ENCODE measurements around the gene DGKI.

DNA sequence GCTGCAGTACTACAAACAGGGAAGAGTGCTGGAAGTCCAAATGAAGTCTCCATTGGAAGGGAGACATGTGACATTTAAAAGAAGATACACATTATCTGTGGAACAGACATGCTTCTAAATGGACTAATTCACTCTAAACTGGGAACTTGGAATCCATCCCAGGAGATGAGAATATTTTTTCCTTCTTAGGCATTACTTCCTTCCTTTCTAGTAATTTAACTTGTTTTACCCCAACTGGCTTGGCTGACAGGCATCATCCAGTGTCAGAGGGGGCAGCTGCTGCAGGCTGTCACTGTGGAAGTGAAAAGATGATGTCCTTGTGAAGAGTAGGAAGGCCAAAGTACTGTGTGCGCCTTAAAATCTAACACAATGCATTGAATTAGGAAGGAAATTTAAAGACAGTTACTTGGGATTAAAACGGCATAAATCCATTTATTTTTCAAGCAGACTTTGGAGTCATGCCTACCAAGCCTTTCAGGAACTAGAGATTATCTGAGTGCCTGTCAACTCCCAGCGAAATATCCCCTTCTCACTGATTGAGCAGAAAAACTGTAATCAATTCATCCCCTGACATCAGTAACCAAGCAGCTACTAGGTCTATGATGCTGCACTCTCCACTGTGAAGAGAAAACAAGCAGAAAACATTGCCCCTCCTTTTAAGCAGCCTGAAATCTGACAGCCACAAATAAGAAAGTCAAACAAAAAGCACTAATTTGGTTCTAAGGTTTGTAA, 161.2 kb downstream of the DGKI start:
- TF ChIP-seq, protein P1, sequence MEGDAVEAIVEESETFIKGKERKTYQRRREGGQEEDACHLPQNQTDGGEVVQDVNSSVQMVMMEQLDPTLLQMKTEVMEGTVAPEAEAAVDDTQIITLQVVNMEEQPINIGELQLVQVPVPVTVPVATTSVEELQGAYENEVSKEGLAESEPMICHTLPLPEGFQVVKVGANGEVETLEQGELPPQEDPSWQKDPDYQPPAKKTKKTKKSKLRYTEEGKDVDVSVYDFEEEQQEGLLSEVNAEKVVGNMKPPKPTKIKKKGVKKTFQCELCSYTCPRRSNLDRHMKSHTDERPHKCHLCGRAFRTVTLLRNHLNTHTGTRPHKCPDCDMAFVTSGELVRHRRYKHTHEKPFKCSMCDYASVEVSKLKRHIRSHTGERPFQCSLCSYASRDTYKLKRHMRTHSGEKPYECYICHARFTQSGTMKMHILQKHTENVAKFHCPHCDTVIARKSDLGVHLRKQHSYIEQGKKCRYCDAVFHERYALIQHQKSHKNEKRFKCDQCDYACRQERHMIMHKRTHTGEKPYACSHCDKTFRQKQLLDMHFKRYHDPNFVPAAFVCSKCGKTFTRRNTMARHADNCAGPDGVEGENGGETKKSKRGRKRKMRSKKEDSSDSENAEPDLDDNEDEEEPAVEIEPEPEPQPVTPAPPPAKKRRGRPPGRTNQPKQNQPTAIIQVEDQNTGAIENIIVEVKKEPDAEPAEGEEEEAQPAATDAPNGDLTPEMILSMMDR (IDR thresholded peaks at IDR 0.05; ENCODE audit: low read depth, low read length), result no peak
- no peak for TF ChIP-seq EZH2phosphoT487 (IDR thresholded peaks at IDR 0.05; ENCODE audit: low read depth)
